LNCaP clone FGC (cell line): ENCODE results near the gene CTCF.

Experiments used
- DNase-seq: peaks from one replicate; pipeline ENCODE4 v3.0.0-alpha.2; 2011; ENCODE audit warnings: low read depth
- H3K4me3 ChIP-seq: 2 replicates; pipeline ENCODE4 v1.5.1; 2011; ENCODE audit warnings: mild to moderate bottlenecking, low read depth, low read length, control low read depth
- CTCF ChIP-seq: IDR thresholded peaks from 2 replicates; pipeline ENCODE4 v1.5.1; 2012; ENCODE audit warnings: mild to moderate bottlenecking; ENCODE audit not compliant: control insufficient read depth, insufficient read depth; ENCODE audit errors: extremely low read depth

CTCF gene

GRCh38 chr16:67632415-67633172, 70.3 kb downstream of the CTCF start:
- TF ChIP-seq CTCF, result no peak
- no peak for DNase-seq
- H3K4me3 ChIP-seq, result no peak overlapping the region

GRCh38 chr16:67636713-67637112, 74.4 kb downstream of the CTCF start:
- no peak for DNase-seq
- no peak for TF ChIP-seq CTCF
- H3K4me3 ChIP-seq, result no peak overlapping the region

GRCh38 chr16:67637625-67638024, 75.3 kb downstream of the CTCF start:
- no peak for TF ChIP-seq CTCF
- no peak overlapping the region for H3K4me3 ChIP-seq
- DNase-seq, result no peak

- peak; percentile 66 for DNase-seq
- H3K4me3 ChIP-seq, result no peak overlapping the region
- TF ChIP-seq CTCF, result no peak
Measured at GRCh38 chr16:67641779-67642708, 79.7 kb downstream of the CTCF start.

- no peak for DNase-seq
Measured at GRCh38 chr16:67644038-67644437, 81.7 kb downstream of the CTCF start.

More at GRCh38 chr16:67644038-67644437, 81.7 kb downstream of the CTCF start:
- TF ChIP-seq CTCF, result no peak
- no peak overlapping the region for H3K4me3 ChIP-seq
